Epidermal melanocyte (primary cell): Measurements from ENCODE around the gene DNAH12.
"Not testable (repeated sequence)": the region's sequence is repeated elsewhere in the genome, so short reads cannot be mapped to it uniquely, and the experiment has no call there.

Experiments used
- DNase-seq: peaks from one replicate; pipeline ENCODE4 v3.0.0; 2011; ENCODE audit warnings: low spot score; ENCODE audit not compliant: insufficient read length

DNAH12 gene

GRCh38 chr3:57331078-57331610, 213.0 kb downstream of the DNAH12 start:
- no peak for DNase-seq

GRCh38 chr3:57326498-57326897, 217.6 kb downstream of the DNAH12 start:
- not testable (repeated sequence) for DNase-seq

GRCh38 chr3:57314204-57314603, 229.9 kb downstream of the DNAH12 start:
- DNase-seq, result no peak

GRCh38 chr3:57309769-57310360, 234.3 kb downstream of the DNAH12 start:
- DNase-seq, result no peak

GRCh38 chr3:57303520-57303919, 240.6 kb downstream of the DNAH12 start:
- not testable (repeated sequence) for DNase-seq

- no peak for DNase-seq
Measured at GRCh38 chr3:57298041-57298440, 246.1 kb downstream of the DNAH12 start.

GRCh38 chr3:57292897-57293526, 251.1 kb downstream of the DNAH12 start:
- no peak for DNase-seq

GRCh38 chr3:57292159-57292896, 251.8 kb downstream of the DNAH12 start, which contains the start of gene ASB14:
TSS of gene ASB14 (minus strand) at chr3:57292685. CDS start at chr3:57292033, 652 bp downstream.
- DNase-seq, result no peak

- DNase-seq, result no peak
Measured at GRCh38 chr3:57288403-57288802, 255.7 kb downstream of the DNAH12 start.

- no peak for DNase-seq
Measured at GRCh38 chr3:57287205-57287604, 256.9 kb downstream of the DNAH12 start.

- DNase-seq, result no peak
Measured at GRCh38 chr3:57283334-57283733, 260.8 kb downstream of the DNAH12 start.

- DNase-seq, result no peak
Measured at GRCh38 chr3:57281715-57282114, 262.4 kb downstream of the DNAH12 start.

- DNase-seq, result no peak
Measured at GRCh38 chr3:57279685-57280084, 264.5 kb downstream of the DNAH12 start.

- no peak for DNase-seq
Measured at GRCh38 chr3:57278237-57278636, 265.9 kb downstream of the DNAH12 start.

- no peak for DNase-seq
Measured at GRCh38 chr3:57275393-57275792, 268.8 kb downstream of the DNAH12 start.

- no peak for DNase-seq
Measured at GRCh38 chr3:57274845-57275244, 269.3 kb downstream of the DNAH12 start.

- no peak for DNase-seq
Measured at GRCh38 chr3:57268416-57268815, 275.7 kb downstream of the DNAH12 start.

- DNase-seq, result no peak
Measured at GRCh38 chr3:57261929-57262328, 282.2 kb downstream of the DNAH12 start.

- no peak for DNase-seq
Measured at GRCh38 chr3:57261119-57261518, 283.0 kb downstream of the DNAH12 start.

GRCh38 chr3:57257678-57258077, 286.5 kb downstream of the DNAH12 start:
- DNase-seq, result no peak

GRCh38 chr3:57256844-57257243, 287.3 kb downstream of the DNAH12 start:
- DNase-seq, result no peak

GRCh38 chr3:57252404-57252803, 291.7 kb downstream of the DNAH12 start:
- DNase-seq, result no peak
